Ovary (tissue), 9 donors: ENCODE data around the gene SCFD1. TPM values are rescaled to one million over a fixed set of nuclear protein-coding genes. Genes with fewer than 3 reads are reported as not detected.

ENCODE experiments used
- DNase-seq, 5 donors: peaks; one replicate each; pipeline ENCODE4 v3.0.0-alpha.2; 2019 to 2020
- H3K27ac ChIP-seq, 2 donors: fragments of 200-600 bp; one replicate each; pipeline versions ENCODE4 v1.5.1 to v1.8.0; 2019 to 2022
- H3K27me3 ChIP-seq: fragments of 200-600 bp; one replicate; pipeline ENCODE4 v1.8.0; 2022
- H3K36me3 ChIP-seq: fragments of 200-600 bp; sonication (generic); one replicate; pipeline ENCODE4 v1.5.1; 2019
- H3K4me1 ChIP-seq: one replicate; pipeline ENCODE4 v1.8.1; 2013; ENCODE audit warnings: mild to moderate bottlenecking, moderate library complexity; ENCODE audit not compliant: insufficient read depth
- H3K4me3 ChIP-seq: fragments of 200-600 bp; sonication (generic); one replicate; pipeline ENCODE4 v1.5.1; 2017
- H3K9me3 ChIP-seq, 2 donors: fragments of 200-600 bp in 1 of 2; sonication (generic) in 1 of 2; one replicate each; pipeline versions ENCODE4 v1.5.1 to v1.8.1; 2013 to 2019; ENCODE audit warnings: mild to moderate bottlenecking in 1 of 2, moderate library complexity in 1 of 2
- CTCF ChIP-seq, 3 donors: fragments of 450-650 bp in 2 of 3; fragments of 200-600 bp in 1 of 3; IDR thresholded peaks; one replicate each; pipeline versions ENCODE4 v1.5.1 to v1.8.0; 2016 to 2022; ENCODE audit warnings: antibody characterized with exemption in 3 of 3, mild to moderate bottlenecking in 1 of 3
- EP300 ChIP-seq: sonication (generic); formaldehyde crosslinking; IDR thresholded peaks from one replicate; pipeline ENCODE4 v1.6.1; 2017; ENCODE audit warnings: antibody characterized with exemption
- POLR2A ChIP-seq: fragments of 450-650 bp; IDR thresholded peaks from one replicate; pipeline ENCODE4 v1.6.1; 2017; ENCODE audit warnings: antibody characterized with exemption, mild to moderate bottlenecking, moderate library complexity
- WGBS, 3 donors: extraction: QIAGEN DNeasy Blood & Tissue Kit in 1 of 3; methylation state at CpG; one replicate each; pipeline versions ENCODE4 v1.1.5 to v1.1.7; 2013 to 2017; 5-methylcytosine and 5-hydroxymethylcytosine counted together
- intact Hi-C, 4 donors: fragments of 100-400 bp; cut with DNase I; formaldehyde crosslinking; loops; one replicate each; pipeline versions ENCODE4 v1.11.0 to v1.15.1; 2022 to 2023
- polyA plus RNA-seq, 2 donors: library from polyadenylated mRNA; stranded (reverse); fragments of 200-250 nt in 1 of 2; fragments of 350-450 nt in 1 of 2; fragmentation: Illumina TruSeq in 1 of 2; extraction: RNeasy Lipid Tissue Mini Kit (QIAGEN cat#74804) in 1 of 2; gene quantifications; one replicate each; pipeline ENCODE4 v1.2.3, GENCODE V29; 2013 to 2014
- total RNA-seq, 7 donors: library from RNA; depleted of rRNA in 2 of 7; stranded (reverse); fragments of >200 nt in 2 of 7; fragmentation: NEBNext Ultra II Directional in 3 of 7; extraction: Animal tissue kit (Norgen Biotek cat#: 25700) in 3 of 7; gene quantifications; one replicate each; pipeline versions ENCODE4 v1.1.0 to v1.2.4, GENCODE V29; 2016 to 2023
- donor health status: DM: no; HTN: no; CAD: no; lungs with moderate emphysema.
- donor health status: DM: no; HTN: no; CAD: no.
- donor health status: Bipolar disorder and iron deficiency.
- donor health status: DM: yes; HTN: yes; CAD: no.
- donor health status: DM: no; HTN: no; CAD: no.
- donor health status: DM: yes; HTN: yes; CAD: no.

Gene SCFD1
- total and polyA plus RNA-seq, 9 donors = 29.3 to 89.2 (median 59.8) TPM

GRCh38 chr14:30580616-30581282, 41.4 kb upstream of the SCFD1 start:
- Histone ChIP-seq H3K9me3 (no peaks in the 10 kb centered on the region), H3K4me3 (no peak overlapping the region), H3K4me1 (peaks cover 3% of the 10 kb centered on the region), H3K27ac (no peak overlapping the region), H3K27me3 (no peaks in the 10 kb centered on the region), H3K36me3 (no peaks in the 10 kb centered on the region)
- intact Hi-C loops = no loop called here
- DNase-seq = no peak
- 88 to 94% (median 91%) methylated on average over 2 of the region's 2 CpGs for WGBS, 3 donors
- TF ChIP-seq POLR2A (no peak), CTCF (IDR thresholded peaks at IDR 0.05) (no peak), EP300 (no peak)

GRCh38 chr14:30581283-30581625, 40.9 kb upstream of the SCFD1 start:
- TF ChIP-seq EP300 (no peak), CTCF (IDR thresholded peaks at IDR 0.05) (no peak)
- no peaks in the 10 kb centered on the region for H3K9me3 ChIP-seq
- H3K4me1 ChIP-seq = peaks cover 3% of the 10 kb centered on the region
- no peaks in the 10 kb centered on the region for H3K36me3 ChIP-seq
- no peak overlapping the region for H3K27ac ChIP-seq
- no peak overlapping the region for H3K4me3 ChIP-seq
- no peak for DNase-seq
- H3K27me3 ChIP-seq = no peaks in the 10 kb centered on the region
- WGBS, 3 donors = 85 to 92% (median 89%) methylated on average over 7 of the region's 7 CpGs
- intact Hi-C loops = no loop called here

- WGBS, 3 donors = 92 to 100% (median 100%) methylated on average over 1 of the region's 1 CpG
- Histone ChIP-seq H3K27me3 (no peaks in the 10 kb centered on the region), H3K4me3 (no peak overlapping the region), H3K27ac (no peak overlapping the region), H3K4me1 (peaks cover 3% of the 10 kb centered on the region), H3K9me3 (no peaks in the 10 kb centered on the region), H3K36me3 (no peaks in the 10 kb centered on the region)
- no peak for DNase-seq
- no peak for TF ChIP-seq POLR2A
- no peak for TF ChIP-seq CTCF (IDR thresholded peaks at IDR 0.05)
- no peak for TF ChIP-seq EP300
- intact Hi-C loops = no loop called here
These were observed 39.7 kb upstream of the SCFD1 start for GRCh38 chr14:30582376-30582775.

- peaks cover 3% of the 10 kb centered on the region for H3K4me1 ChIP-seq
- H3K36me3 ChIP-seq = no peaks in the 10 kb centered on the region
- DNase-seq = no peak
- no peaks in the 10 kb centered on the region for H3K9me3 ChIP-seq
- no peak for TF ChIP-seq CTCF (IDR thresholded peaks at IDR 0.05)
- no peak for TF ChIP-seq EP300
- no peak for TF ChIP-seq POLR2A
- H3K4me3 ChIP-seq = no peak overlapping the region
- intact Hi-C loops = no loop called here
- H3K27me3 ChIP-seq = no peaks in the 10 kb centered on the region
- H3K27ac ChIP-seq = no peak overlapping the region
These were observed 38.0 kb upstream of the SCFD1 start for GRCh38 chr14:30584058-30584630.
